ENCODE data around the gene RBFOX1.

Gene RBFOX1

GRCh38 chr16:7332611-7333010 lies at the start of gene RBFOX1:
Gene RBFOX1, plus strand, starts transcription at chr16:7332845.
- Histone ChIP-seq H3K4me3 (ENCODE audit: low read length in 2 of 2) (no peak within 1 kb of the TSS), H3K9ac (ENCODE audit: low read length in 2 of 2) (no peak within 1 kb of the TSS), H3K27ac (ENCODE audit: low read length) (no peak within 1 kb of the TSS), H3K36me3 (ENCODE audit: control insufficient read depth in 2 of 2, insufficient read depth in 2 of 2, low read length in 2 of 2) (no peaks in the 10 kb centered on the region), H3K9me3 (ENCODE audit: control insufficient read depth in 2 of 2, low read length in 2 of 2) (no peaks in the 10 kb centered on the region), H3K4me1 (ENCODE audit: control insufficient read depth, insufficient read depth, low read length) (no peaks in the 10 kb centered on the region), H3K27me3 (ENCODE audit: control insufficient read depth in 1 of 2, insufficient read depth in 2 of 2, low read length in 2 of 2) (peaks cover 0 to 3% of the 10 kb centered on the region in 2 donors)

- peaks cover 6 to 7% of the 10 kb centered on the region in 2 donors for H3K9me3 ChIP-seq (ENCODE audit: control insufficient read depth in 2 of 2, low read length in 2 of 2)
- H3K4me3 ChIP-seq (ENCODE audit: low read length in 2 of 2): no peak overlapping the region
- H3K36me3 ChIP-seq (ENCODE audit: control insufficient read depth in 2 of 2, insufficient read depth in 2 of 2, low read length in 2 of 2): no peaks in the 10 kb centered on the region
- H3K4me1 ChIP-seq (ENCODE audit: control insufficient read depth, insufficient read depth, low read length): no peaks in the 10 kb centered on the region
- no peaks in the 10 kb centered on the region for H3K27me3 ChIP-seq (ENCODE audit: control insufficient read depth in 1 of 2, insufficient read depth in 2 of 2, low read length in 2 of 2)
- no peak overlapping the region for H3K27ac ChIP-seq (ENCODE audit: low read length)
- H3K9ac ChIP-seq (ENCODE audit: low read length in 2 of 2): no peak overlapping the region
Measured at GRCh38 chr16:7284780-7285179, 47.9 kb upstream of the RBFOX1 start.

GRCh38 chr16:7285520-7285919 lies 47.1 kb upstream of the RBFOX1 start:
- H3K9ac ChIP-seq (ENCODE audit: low read length in 2 of 2): no peak overlapping the region
- H3K9me3 ChIP-seq (ENCODE audit: control insufficient read depth in 2 of 2, low read length in 2 of 2): peaks cover 6 to 7% of the 10 kb centered on the region in 2 donors
- H3K27me3 ChIP-seq (ENCODE audit: control insufficient read depth in 1 of 2, insufficient read depth in 2 of 2, low read length in 2 of 2): no peaks in the 10 kb centered on the region
- no peaks in the 10 kb centered on the region for H3K36me3 ChIP-seq (ENCODE audit: control insufficient read depth in 2 of 2, insufficient read depth in 2 of 2, low read length in 2 of 2)
- H3K4me3 ChIP-seq (ENCODE audit: low read length in 2 of 2): no peak overlapping the region
- H3K4me1 ChIP-seq (ENCODE audit: control insufficient read depth, insufficient read depth, low read length): no peaks in the 10 kb centered on the region
- no peak overlapping the region for H3K27ac ChIP-seq (ENCODE audit: low read length)

- Histone ChIP-seq H3K27me3 (ENCODE audit: control insufficient read depth in 1 of 2, insufficient read depth in 2 of 2, low read length in 2 of 2) (no peaks in the 10 kb centered on the region), H3K27ac (ENCODE audit: low read length) (no peak overlapping the region), H3K9me3 (ENCODE audit: control insufficient read depth in 2 of 2, low read length in 2 of 2) (peaks cover 6 to 7% of the 10 kb centered on the region in 2 donors), H3K4me3 (ENCODE audit: low read length in 2 of 2) (no peak overlapping the region), H3K36me3 (ENCODE audit: control insufficient read depth in 2 of 2, insufficient read depth in 2 of 2, low read length in 2 of 2) (no peaks in the 10 kb centered on the region), H3K9ac (ENCODE audit: low read length in 2 of 2) (no peak overlapping the region), H3K4me1 (ENCODE audit: control insufficient read depth, insufficient read depth, low read length) (no peaks in the 10 kb centered on the region)
Measured at GRCh38 chr16:7289299-7289698, 43.3 kb upstream of the RBFOX1 start.

GRCh38 chr16:7290682-7291081 lies 42.0 kb upstream of the RBFOX1 start:
- no peaks in the 10 kb centered on the region for H3K36me3 ChIP-seq (ENCODE audit: control insufficient read depth in 2 of 2, insufficient read depth in 2 of 2, low read length in 2 of 2)
- H3K4me3 ChIP-seq (ENCODE audit: low read length in 2 of 2): no peak overlapping the region
- H3K9me3 ChIP-seq (ENCODE audit: control insufficient read depth in 2 of 2, low read length in 2 of 2): peaks cover 0 to under 1% of the 10 kb centered on the region in 2 donors
- H3K27ac ChIP-seq (ENCODE audit: low read length): no peak overlapping the region
- no peak overlapping the region for H3K9ac ChIP-seq (ENCODE audit: low read length in 2 of 2)
- no peaks in the 10 kb centered on the region for H3K4me1 ChIP-seq (ENCODE audit: control insufficient read depth, insufficient read depth, low read length)
- H3K27me3 ChIP-seq (ENCODE audit: control insufficient read depth in 1 of 2, insufficient read depth in 2 of 2, low read length in 2 of 2): no peaks in the 10 kb centered on the region

- H3K9ac ChIP-seq (ENCODE audit: low read length in 2 of 2): no peak overlapping the region
- H3K27ac ChIP-seq (ENCODE audit: low read length): no peak overlapping the region
- H3K4me1 ChIP-seq (ENCODE audit: control insufficient read depth, insufficient read depth, low read length): no peaks in the 10 kb centered on the region
- no peaks in the 10 kb centered on the region for H3K9me3 ChIP-seq (ENCODE audit: control insufficient read depth in 2 of 2, low read length in 2 of 2)
- H3K27me3 ChIP-seq (ENCODE audit: control insufficient read depth in 1 of 2, insufficient read depth in 2 of 2, low read length in 2 of 2): peaks cover 0 to 2% of the 10 kb centered on the region in 2 donors
- H3K4me3 ChIP-seq (ENCODE audit: low read length in 2 of 2): no peak overlapping the region
- no peaks in the 10 kb centered on the region for H3K36me3 ChIP-seq (ENCODE audit: control insufficient read depth in 2 of 2, insufficient read depth in 2 of 2, low read length in 2 of 2)
Measured at GRCh38 chr16:7294020-7294419, 38.6 kb upstream of the RBFOX1 start.

- Histone ChIP-seq H3K4me1 (ENCODE audit: control insufficient read depth, insufficient read depth, low read length) (peaks cover 3% of the 10 kb centered on the region), H3K27me3 (ENCODE audit: control insufficient read depth in 1 of 2, insufficient read depth in 2 of 2, low read length in 2 of 2) (peaks cover 8 to 11% of the 10 kb centered on the region in 2 donors), H3K36me3 (ENCODE audit: control insufficient read depth in 2 of 2, insufficient read depth in 2 of 2, low read length in 2 of 2) (no peaks in the 10 kb centered on the region), H3K9ac (ENCODE audit: low read length in 2 of 2) (no peak overlapping the region), H3K27ac (ENCODE audit: low read length) (no peak overlapping the region), H3K9me3 (ENCODE audit: control insufficient read depth in 2 of 2, low read length in 2 of 2) (no peaks in the 10 kb centered on the region), H3K4me3 (ENCODE audit: low read length in 2 of 2) (no peak overlapping the region)
Measured at GRCh38 chr16:7303052-7303610, 29.5 kb upstream of the RBFOX1 start.

GRCh38 chr16:7303660-7304200 lies 28.9 kb upstream of the RBFOX1 start:
- no peaks in the 10 kb centered on the region for H3K9me3 ChIP-seq (ENCODE audit: control insufficient read depth in 2 of 2, low read length in 2 of 2)
- peaks cover 8 to 11% of the 10 kb centered on the region in 2 donors for H3K27me3 ChIP-seq (ENCODE audit: control insufficient read depth in 1 of 2, insufficient read depth in 2 of 2, low read length in 2 of 2)
- H3K9ac ChIP-seq (ENCODE audit: low read length in 2 of 2): no peak overlapping the region
- H3K4me1 ChIP-seq (ENCODE audit: control insufficient read depth, insufficient read depth, low read length): peaks cover 3% of the 10 kb centered on the region
- H3K27ac ChIP-seq (ENCODE audit: low read length): no peak overlapping the region
- H3K36me3 ChIP-seq (ENCODE audit: control insufficient read depth in 2 of 2, insufficient read depth in 2 of 2, low read length in 2 of 2): no peaks in the 10 kb centered on the region
- H3K4me3 ChIP-seq (ENCODE audit: low read length in 2 of 2): no peak overlapping the region

- H3K9ac ChIP-seq (ENCODE audit: low read length in 2 of 2): no peak overlapping the region
- H3K9me3 ChIP-seq (ENCODE audit: control insufficient read depth in 2 of 2, low read length in 2 of 2): no peaks in the 10 kb centered on the region
- no peak overlapping the region for H3K4me3 ChIP-seq (ENCODE audit: low read length in 2 of 2)
- H3K4me1 ChIP-seq (ENCODE audit: control insufficient read depth, insufficient read depth, low read length): peaks cover 3% of the 10 kb centered on the region
- no peak overlapping the region for H3K27ac ChIP-seq (ENCODE audit: low read length)
- H3K36me3 ChIP-seq (ENCODE audit: control insufficient read depth in 2 of 2, insufficient read depth in 2 of 2, low read length in 2 of 2): no peaks in the 10 kb centered on the region
- H3K27me3 ChIP-seq (ENCODE audit: control insufficient read depth in 1 of 2, insufficient read depth in 2 of 2, low read length in 2 of 2): peaks cover 8 to 11% of the 10 kb centered on the region in 2 donors
Measured at GRCh38 chr16:7304279-7304678, 28.4 kb upstream of the RBFOX1 start.

- no peak overlapping the region for H3K4me3 ChIP-seq (ENCODE audit: low read length in 2 of 2)
- H3K36me3 ChIP-seq (ENCODE audit: control insufficient read depth in 2 of 2, insufficient read depth in 2 of 2, low read length in 2 of 2): no peaks in the 10 kb centered on the region
- H3K27me3 ChIP-seq (ENCODE audit: control insufficient read depth in 1 of 2, insufficient read depth in 2 of 2, low read length in 2 of 2): peaks cover 8 to 11% of the 10 kb centered on the region in 2 donors
- H3K27ac ChIP-seq (ENCODE audit: low read length): no peak overlapping the region
- no peak overlapping the region for H3K9ac ChIP-seq (ENCODE audit: low read length in 2 of 2)
- H3K4me1 ChIP-seq (ENCODE audit: control insufficient read depth, insufficient read depth, low read length): peaks cover 3% of the 10 kb centered on the region
- no peaks in the 10 kb centered on the region for H3K9me3 ChIP-seq (ENCODE audit: control insufficient read depth in 2 of 2, low read length in 2 of 2)
Measured at GRCh38 chr16:7304958-7305357, 27.7 kb upstream of the RBFOX1 start.

- Histone ChIP-seq H3K9ac (ENCODE audit: low read length in 2 of 2) (no peak overlapping the region), H3K36me3 (ENCODE audit: control insufficient read depth in 2 of 2, insufficient read depth in 2 of 2, low read length in 2 of 2) (no peaks in the 10 kb centered on the region), H3K27me3 (ENCODE audit: control insufficient read depth in 1 of 2, insufficient read depth in 2 of 2, low read length in 2 of 2) (peaks cover 0 to 7% of the 10 kb centered on the region in 2 donors), H3K4me3 (ENCODE audit: low read length in 2 of 2) (no peak overlapping the region), H3K4me1 (ENCODE audit: control insufficient read depth, insufficient read depth, low read length) (no peaks in the 10 kb centered on the region), H3K27ac (ENCODE audit: low read length) (no peak overlapping the region), H3K9me3 (ENCODE audit: control insufficient read depth in 2 of 2, low read length in 2 of 2) (no peaks in the 10 kb centered on the region)
Measured at GRCh38 chr16:7313170-7313569, 19.5 kb upstream of the RBFOX1 start.
